HUES48 (cell line): ENCODE data around the gene ONECUT2.
"Not testable (repeated sequence)": the region's sequence is repeated elsewhere in the genome, so short reads cannot be mapped to it uniquely, and the experiment has no call there.

Experiments used
- H3K27ac ChIP-seq: one replicate; pipeline ENCODE4 v1.7.0; 2013; ENCODE audit warnings: low read depth, low read length, inconsistent platforms
- H3K27me3 ChIP-seq: 2 replicates; pipeline ENCODE4 v1.6.1; 2013; ENCODE audit warnings: mild to moderate bottlenecking, low read length; ENCODE audit not compliant: control insufficient read depth, insufficient read depth
- H3K36me3 ChIP-seq: 2 replicates; pipeline ENCODE4 v1.6.1; 2013; ENCODE audit warnings: low read length; ENCODE audit not compliant: control insufficient read depth, insufficient read depth
- H3K4me1 ChIP-seq: 2 replicates; pipeline ENCODE4 v1.6.1; 2013; ENCODE audit warnings: mild to moderate bottlenecking, low read length; ENCODE audit not compliant: control insufficient read depth, insufficient read depth
- H3K4me3 ChIP-seq: 2 replicates; pipeline ENCODE4 v1.5.1; 2013; ENCODE audit warnings: mild to moderate bottlenecking, low read depth, low read length
- H3K9ac ChIP-seq: 2 replicates; pipeline ENCODE4 v1.6.1; 2013; ENCODE audit warnings: mild to moderate bottlenecking, low read depth, low read length, moderate library complexity
- H3K9me3 ChIP-seq: 2 replicates; pipeline ENCODE4 v1.6.1; 2013; ENCODE audit warnings: low read length; ENCODE audit not compliant: control insufficient read depth, insufficient read depth

The ONECUT2 gene

GRCh38 chr18:57502624-57503023 is 67.5 kb downstream of the ONECUT2 start:
- Histone ChIP-seq H3K4me3 (no peak overlapping the region), H3K27me3 (no peaks in the 10 kb centered on the region), H3K4me1 (no peaks in the 10 kb centered on the region), H3K9ac (no peak overlapping the region), H3K27ac (no peak overlapping the region), H3K9me3 (no peaks in the 10 kb centered on the region), H3K36me3 (no peaks in the 10 kb centered on the region)

- no peaks in the 10 kb centered on the region for H3K27me3 ChIP-seq
- H3K4me3 ChIP-seq = no peak overlapping the region
- H3K27ac ChIP-seq = no peak overlapping the region
- no peaks in the 10 kb centered on the region for H3K4me1 ChIP-seq
- H3K36me3 ChIP-seq = no peaks in the 10 kb centered on the region
- H3K9me3 ChIP-seq = no peaks in the 10 kb centered on the region
- no peak overlapping the region for H3K9ac ChIP-seq
Observed at GRCh38 chr18:57505231-57505630, 70.1 kb downstream of the ONECUT2 start.

- Histone ChIP-seq H3K27me3 (no peaks in the 10 kb centered on the region), H3K9me3 (no peaks in the 10 kb centered on the region), H3K27ac (no peak overlapping the region), H3K4me1 (no peaks in the 10 kb centered on the region), H3K36me3 (no peaks in the 10 kb centered on the region), H3K9ac (no peak overlapping the region), H3K4me3 (no peak overlapping the region)
Observed at GRCh38 chr18:57516056-57516455, 80.9 kb downstream of the ONECUT2 start.

GRCh38 chr18:57518533-57518932 is 83.4 kb downstream of the ONECUT2 start:
- Histone ChIP-seq H3K27ac (no peak overlapping the region), H3K36me3 (no peaks in the 10 kb centered on the region), H3K4me3 (no peak overlapping the region), H3K9me3 (no peaks in the 10 kb centered on the region), H3K27me3 (no peaks in the 10 kb centered on the region), H3K9ac (no peak overlapping the region), H3K4me1 (no peaks in the 10 kb centered on the region)

- H3K9ac ChIP-seq = no peak overlapping the region
- no peak overlapping the region for H3K4me3 ChIP-seq
- H3K36me3 ChIP-seq = no peaks in the 10 kb centered on the region
- no peaks in the 10 kb centered on the region for H3K9me3 ChIP-seq
- no peak overlapping the region for H3K27ac ChIP-seq
- H3K27me3 ChIP-seq = no peaks in the 10 kb centered on the region
- H3K4me1 ChIP-seq = no peaks in the 10 kb centered on the region
Observed at GRCh38 chr18:57519668-57520424, 84.7 kb downstream of the ONECUT2 start.

GRCh38 chr18:57522348-57522747 is 87.2 kb downstream of the ONECUT2 start:
- H3K27me3 ChIP-seq, H3K36me3 ChIP-seq, H3K9ac ChIP-seq, H3K9me3 ChIP-seq, H3K4me3 ChIP-seq, H3K4me1 ChIP-seq, H3K27ac ChIP-seq: not testable (repeated sequence)

GRCh38 chr18:57523171-57523956 is 88.2 kb downstream of the ONECUT2 start:
- Histone ChIP-seq H3K27me3 (no peaks in the 10 kb centered on the region), H3K9me3 (no peaks in the 10 kb centered on the region), H3K27ac (no peak overlapping the region), H3K4me1 (no peaks in the 10 kb centered on the region), H3K9ac (no peak overlapping the region), H3K36me3 (no peaks in the 10 kb centered on the region), H3K4me3 (no peak overlapping the region)

- Histone ChIP-seq H3K4me3 (no peak overlapping the region), H3K27ac (no peak overlapping the region), H3K27me3 (no peaks in the 10 kb centered on the region), H3K36me3 (no peaks in the 10 kb centered on the region), H3K4me1 (peaks cover 9% of the 10 kb centered on the region; the same call in 1 of the 2 replicates), H3K9me3 (no peaks in the 10 kb centered on the region), H3K9ac (no peak overlapping the region)
Observed at GRCh38 chr18:57527556-57528229, 92.5 kb downstream of the ONECUT2 start.

- Histone ChIP-seq H3K27ac (no peak overlapping the region), H3K9ac (no peak overlapping the region), H3K4me1 (peaks cover 21% of the 10 kb centered on the region), H3K4me3 (no peak overlapping the region), H3K27me3 (no peaks in the 10 kb centered on the region), H3K36me3 (no peaks in the 10 kb centered on the region), H3K9me3 (no peaks in the 10 kb centered on the region)
Observed at GRCh38 chr18:57529151-57529550, 94.0 kb downstream of the ONECUT2 start.

- Histone ChIP-seq H3K27ac (peak overlapping the region; percentile 19), H3K4me1 (peaks cover 21% of the 10 kb centered on the region), H3K27me3 (no peaks in the 10 kb centered on the region), H3K9me3 (no peaks in the 10 kb centered on the region), H3K4me3 (no peak overlapping the region), H3K36me3 (no peaks in the 10 kb centered on the region), H3K9ac (no peak overlapping the region)
Observed at GRCh38 chr18:57533006-57533867, 98.1 kb downstream of the ONECUT2 start.
